Erythroblast (primary cell): ENCODE measurements around the gene PRDM2.

Source experiments
- GATA1 ChIP-seq: IDR thresholded peaks from 2 replicates; pipeline ENCODE4 v1.6.1; 2011; ENCODE audit warnings: low read depth, mild to moderate bottlenecking, control low read depth, low read length, moderate library complexity
- POLR2A ChIP-seq: IDR thresholded peaks from 2 replicates; pipeline ENCODE4 v1.6.1; 2011; ENCODE audit warnings: mild to moderate bottlenecking, low read length

- TF ChIP-seq POLR2A (no peak), GATA1 (no peak)
Observed at GRCh38 chr1:13763222-13763621, 63.2 kb downstream of the PRDM2 start.
